GM12865 (cell line): ENCODE measurements around the gene GCC2.
"Not testable (repeated sequence)": the region's sequence is repeated elsewhere in the genome, so short reads cannot be mapped to it uniquely, and the experiment has no call there.

Source experiments
- DNase-seq: peaks from one replicate; pipeline ENCODE4 v3.0.0; 2010; ENCODE audit warnings: low read depth
- H3K4me3 ChIP-seq: 2 replicates; pipeline ENCODE4 v1.5.1; 2011; ENCODE audit warnings: mild to moderate bottlenecking, low read depth, low read length, control low read depth
- CTCF ChIP-seq: IDR thresholded peaks from 2 replicates; pipeline ENCODE4 v1.5.1; 2011; ENCODE audit warnings: low read length, control low read depth, low read depth, inconsistent platforms; ENCODE audit not compliant: insufficient read depth; ENCODE audit errors: missing control alignments

GCC2 gene

DNA sequence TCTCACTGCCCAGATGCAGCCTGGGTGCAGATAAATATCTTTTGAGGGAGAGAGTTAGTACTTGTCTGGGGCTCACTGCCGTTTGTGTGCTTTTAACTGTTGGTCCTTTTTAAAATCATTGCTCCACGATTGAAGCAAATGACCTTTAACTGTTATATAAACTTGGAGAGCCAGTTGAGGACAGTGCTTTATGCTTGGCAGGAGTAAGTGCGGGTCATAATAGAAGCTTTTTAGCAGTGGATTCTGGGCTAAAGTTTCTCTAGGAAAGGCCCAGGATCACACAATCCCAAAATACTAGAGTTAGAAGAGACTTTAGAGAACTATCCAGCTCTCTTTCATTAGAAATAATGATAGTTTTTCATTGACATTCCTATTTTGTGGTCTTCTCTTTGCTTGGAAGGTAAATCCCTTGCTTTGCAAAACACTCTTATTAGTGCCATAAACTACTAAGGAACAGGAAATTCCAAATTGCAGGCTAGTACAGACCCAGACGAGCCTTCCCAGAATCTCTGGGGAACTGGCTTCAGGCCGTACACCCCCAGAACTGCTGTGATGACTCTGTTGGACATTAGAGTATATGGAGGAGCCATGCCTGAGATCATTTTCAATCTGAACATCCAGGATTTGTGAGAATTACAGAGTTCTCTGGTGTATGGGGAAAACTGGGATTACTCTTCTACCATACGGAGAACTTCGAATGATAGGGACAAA is 104.4 kb downstream of the GCC2 start:
- no peak overlapping the region for H3K4me3 ChIP-seq
- TF ChIP-seq CTCF: no peak
- no peak for DNase-seq

GRCh38 chr2:108554528-108554927 is 105.5 kb downstream of the GCC2 start:
- no peak overlapping the region for H3K4me3 ChIP-seq
- DNase-seq: no peak
- TF ChIP-seq CTCF: no peak

GRCh38 chr2:108555572-108555971 is 106.6 kb downstream of the GCC2 start:
- TF ChIP-seq CTCF: no peak
- DNase-seq: no peak
- no peak overlapping the region for H3K4me3 ChIP-seq

GRCh38 chr2:108556581-108556980 is 107.6 kb downstream of the GCC2 start:
- DNase-seq, H3K4me3 ChIP-seq: not testable (repeated sequence)
